ENCODE measurements around the gene OXCT1.
"Not testable (repeated sequence)": the region's sequence is repeated elsewhere in the genome, so short reads cannot be mapped to it uniquely, and the experiment has no call there.

The OXCT1 gene

GRCh38 chr5:41738710-41739354 is 131.4 kb downstream of the OXCT1 start:
- Histone ChIP-seq H3K4me3 (ENCODE audit: low read depth in 1 of 2, low read length in 2 of 2) (no peak overlapping the region), H3K36me3 (ENCODE audit: insufficient read depth, low read length) (peaks cover 13% of the 10 kb centered on the region), H3K4me1 (ENCODE audit: insufficient read depth, low read length) (no peaks in the 10 kb centered on the region), H3K27me3 (ENCODE audit: control insufficient read depth in 1 of 2, insufficient read depth in 2 of 2, low read length in 2 of 2) (no peaks in the 10 kb centered on the region), H3K9ac (ENCODE audit: low read length) (no peak overlapping the region), H3K27ac (ENCODE audit: low read depth, low read length) (no peak overlapping the region), H3K9me3 (ENCODE audit: low read length) (no peaks in the 10 kb centered on the region)

GRCh38 chr5:41736641-41737040 is 133.6 kb downstream of the OXCT1 start:
- Histone ChIP-seq H3K36me3 (ENCODE audit: insufficient read depth, low read length) (peaks cover 13% of the 10 kb centered on the region), H3K4me3 (ENCODE audit: low read depth in 1 of 2, low read length in 2 of 2) (no peak overlapping the region), H3K4me1 (ENCODE audit: insufficient read depth, low read length) (no peaks in the 10 kb centered on the region)

GRCh38 chr5:41735213-41735612 is 135.0 kb downstream of the OXCT1 start:
- no peaks in the 10 kb centered on the region for H3K9me3 ChIP-seq (ENCODE audit: low read length)
- no peak overlapping the region for H3K4me3 ChIP-seq (ENCODE audit: low read depth in 1 of 2, low read length in 2 of 2)
- H3K4me1 ChIP-seq (ENCODE audit: insufficient read depth, low read length), result no peaks in the 10 kb centered on the region
- H3K36me3 ChIP-seq (ENCODE audit: insufficient read depth, low read length), result peaks cover 13% of the 10 kb centered on the region
- no peak overlapping the region for H3K9ac ChIP-seq (ENCODE audit: low read length)
- no peaks in the 10 kb centered on the region for H3K27me3 ChIP-seq (ENCODE audit: control insufficient read depth in 1 of 2, insufficient read depth in 2 of 2, low read length in 2 of 2)
- H3K27ac ChIP-seq (ENCODE audit: low read depth, low read length), result no peak overlapping the region

More at GRCh38 chr5:41736641-41737040, 133.6 kb downstream of the OXCT1 start:
- Histone ChIP-seq H3K9me3 (ENCODE audit: low read length) (no peaks in the 10 kb centered on the region), H3K27ac (ENCODE audit: low read depth, low read length) (no peak overlapping the region), H3K9ac (ENCODE audit: low read length) (no peak overlapping the region), H3K27me3 (ENCODE audit: control insufficient read depth in 1 of 2, insufficient read depth in 2 of 2, low read length in 2 of 2) (no peaks in the 10 kb centered on the region)

DNA sequence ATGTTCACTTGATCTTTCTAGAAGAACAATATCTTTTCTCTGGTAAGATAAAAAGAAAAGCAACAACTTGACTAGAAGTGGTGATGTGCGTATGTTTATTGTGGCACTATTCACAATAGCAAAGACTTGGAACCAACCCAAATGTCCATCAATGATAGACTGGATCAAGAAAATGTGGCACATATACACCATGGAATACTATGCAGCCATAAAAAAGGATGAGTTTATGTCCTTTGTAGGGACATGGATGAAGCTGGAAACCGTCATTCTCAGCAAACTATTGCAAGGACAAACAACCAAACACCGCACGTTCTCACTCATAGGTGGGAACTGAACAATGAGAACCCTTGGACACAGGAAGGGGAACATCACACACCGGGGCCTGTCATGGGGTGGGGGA is 140.8 kb downstream of the OXCT1 start:
- H3K27me3 ChIP-seq (ENCODE audit: control insufficient read depth in 1 of 2, insufficient read depth in 2 of 2, low read length in 2 of 2); H3K4me1 ChIP-seq (ENCODE audit: insufficient read depth, low read length); H3K9me3 ChIP-seq (ENCODE audit: low read length); H3K4me3 ChIP-seq (ENCODE audit: low read depth in 1 of 2, low read length in 2 of 2); H3K27ac ChIP-seq (ENCODE audit: low read depth, low read length); H3K9ac ChIP-seq (ENCODE audit: low read length); H3K36me3 ChIP-seq (ENCODE audit: insufficient read depth, low read length): not testable (repeated sequence)

GRCh38 chr5:41728281-41728680 is 141.9 kb downstream of the OXCT1 start:
- no peaks in the 10 kb centered on the region for H3K27me3 ChIP-seq (ENCODE audit: control insufficient read depth in 1 of 2, insufficient read depth in 2 of 2, low read length in 2 of 2)
- H3K27ac ChIP-seq (ENCODE audit: low read depth, low read length), result no peak overlapping the region
- no peak overlapping the region for H3K9ac ChIP-seq (ENCODE audit: low read length)
- no peak overlapping the region for H3K4me3 ChIP-seq (ENCODE audit: low read depth in 1 of 2, low read length in 2 of 2)
- H3K36me3 ChIP-seq (ENCODE audit: insufficient read depth, low read length), result no peaks in the 10 kb centered on the region
- H3K9me3 ChIP-seq (ENCODE audit: low read length), result no peaks in the 10 kb centered on the region
- H3K4me1 ChIP-seq (ENCODE audit: insufficient read depth, low read length), result no peaks in the 10 kb centered on the region

GRCh38 chr5:41722359-41722950 is 147.8 kb downstream of the OXCT1 start:
- Histone ChIP-seq H3K9ac (ENCODE audit: low read length) (no peak overlapping the region), H3K4me3 (ENCODE audit: low read depth in 1 of 2, low read length in 2 of 2) (no peak overlapping the region), H3K9me3 (ENCODE audit: low read length) (no peaks in the 10 kb centered on the region), H3K4me1 (ENCODE audit: insufficient read depth, low read length) (no peaks in the 10 kb centered on the region), H3K27me3 (ENCODE audit: control insufficient read depth in 1 of 2, insufficient read depth in 2 of 2, low read length in 2 of 2) (no peaks in the 10 kb centered on the region), H3K27ac (ENCODE audit: low read depth, low read length) (no peak overlapping the region), H3K36me3 (ENCODE audit: insufficient read depth, low read length) (no peaks in the 10 kb centered on the region)

GRCh38 chr5:41721516-41721915 is 148.7 kb downstream of the OXCT1 start:
- Histone ChIP-seq H3K9ac (ENCODE audit: low read length) (no peak overlapping the region), H3K9me3 (ENCODE audit: low read length) (no peaks in the 10 kb centered on the region), H3K27ac (ENCODE audit: low read depth, low read length) (no peak overlapping the region), H3K27me3 (ENCODE audit: control insufficient read depth in 1 of 2, insufficient read depth in 2 of 2, low read length in 2 of 2) (no peaks in the 10 kb centered on the region), H3K4me3 (ENCODE audit: low read depth in 1 of 2, low read length in 2 of 2) (no peak overlapping the region), H3K4me1 (ENCODE audit: insufficient read depth, low read length) (no peaks in the 10 kb centered on the region), H3K36me3 (ENCODE audit: insufficient read depth, low read length) (no peaks in the 10 kb centered on the region)

- Histone ChIP-seq H3K9me3 (ENCODE audit: low read length) (no peaks in the 10 kb centered on the region), H3K9ac (ENCODE audit: low read length) (no peak overlapping the region), H3K4me3 (ENCODE audit: low read depth in 1 of 2, low read length in 2 of 2) (no peak overlapping the region), H3K4me1 (ENCODE audit: insufficient read depth, low read length) (no peaks in the 10 kb centered on the region), H3K27ac (ENCODE audit: low read depth, low read length) (no peak overlapping the region), H3K27me3 (ENCODE audit: control insufficient read depth in 1 of 2, insufficient read depth in 2 of 2, low read length in 2 of 2) (no peaks in the 10 kb centered on the region), H3K36me3 (ENCODE audit: insufficient read depth, low read length) (no peaks in the 10 kb centered on the region)
Measured at GRCh38 chr5:41716382-41716781, 153.8 kb downstream of the OXCT1 start.

GRCh38 chr5:41714446-41714845 is 155.8 kb downstream of the OXCT1 start:
- not testable (repeated sequence) for H3K4me1 ChIP-seq (ENCODE audit: insufficient read depth, low read length); H3K36me3 ChIP-seq (ENCODE audit: insufficient read depth, low read length); H3K27me3 ChIP-seq (ENCODE audit: control insufficient read depth in 1 of 2, insufficient read depth in 2 of 2, low read length in 2 of 2); H3K9ac ChIP-seq (ENCODE audit: low read length); H3K9me3 ChIP-seq (ENCODE audit: low read length); H3K4me3 ChIP-seq (ENCODE audit: low read depth in 1 of 2, low read length in 2 of 2); H3K27ac ChIP-seq (ENCODE audit: low read depth, low read length)

DNA sequence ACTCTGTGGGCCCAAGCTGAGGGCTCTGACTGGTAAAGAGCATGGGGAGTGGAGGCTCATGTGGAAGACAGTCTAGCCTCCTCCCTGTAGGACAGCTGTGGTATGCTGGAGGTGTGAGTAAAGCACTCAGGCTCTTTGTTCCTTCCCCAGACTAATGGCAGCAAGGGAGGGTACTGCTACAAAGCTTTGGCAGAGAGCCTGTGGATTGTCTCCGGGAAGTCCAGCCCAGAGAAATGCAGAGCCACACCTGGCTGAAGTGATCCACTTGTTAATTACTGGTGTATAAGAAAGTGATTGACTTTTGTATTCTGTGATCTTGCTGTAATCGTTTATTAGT is 161.7 kb downstream of the OXCT1 start:
- Histone ChIP-seq H3K9ac (ENCODE audit: low read length) (no peak overlapping the region), H3K27ac (ENCODE audit: low read depth, low read length) (no peak overlapping the region), H3K36me3 (ENCODE audit: insufficient read depth, low read length) (no peaks in the 10 kb centered on the region), H3K4me1 (ENCODE audit: insufficient read depth, low read length) (no peaks in the 10 kb centered on the region), H3K27me3 (ENCODE audit: control insufficient read depth in 1 of 2, insufficient read depth in 2 of 2, low read length in 2 of 2) (no peaks in the 10 kb centered on the region), H3K4me3 (ENCODE audit: low read depth in 1 of 2, low read length in 2 of 2) (no peak overlapping the region), H3K9me3 (ENCODE audit: low read length) (no peaks in the 10 kb centered on the region)

GRCh38 chr5:41707853-41708603 is 162.2 kb downstream of the OXCT1 start:
- no peak overlapping the region for H3K9ac ChIP-seq (ENCODE audit: low read length)

More at GRCh38 chr5:41707853-41708603, 162.2 kb downstream of the OXCT1 start:
- H3K27ac ChIP-seq (ENCODE audit: low read depth, low read length), result no peak overlapping the region
- H3K4me1 ChIP-seq (ENCODE audit: insufficient read depth, low read length), result no peaks in the 10 kb centered on the region
- H3K27me3 ChIP-seq (ENCODE audit: control insufficient read depth in 1 of 2, insufficient read depth in 2 of 2, low read length in 2 of 2), result no peaks in the 10 kb centered on the region
- no peak overlapping the region for H3K4me3 ChIP-seq (ENCODE audit: low read depth in 1 of 2, low read length in 2 of 2)
- no peaks in the 10 kb centered on the region for H3K9me3 ChIP-seq (ENCODE audit: low read length)
- H3K36me3 ChIP-seq (ENCODE audit: insufficient read depth, low read length), result no peaks in the 10 kb centered on the region
